Amniotic stem cell (primary cell): Measurements from ENCODE around the gene TMEM138.

Experiments
- DNase-seq: peaks from one replicate; lab custom pipeline; 2025; lab: John Stamatoyannopoulos, UW

The TMEM138 gene

DNA sequence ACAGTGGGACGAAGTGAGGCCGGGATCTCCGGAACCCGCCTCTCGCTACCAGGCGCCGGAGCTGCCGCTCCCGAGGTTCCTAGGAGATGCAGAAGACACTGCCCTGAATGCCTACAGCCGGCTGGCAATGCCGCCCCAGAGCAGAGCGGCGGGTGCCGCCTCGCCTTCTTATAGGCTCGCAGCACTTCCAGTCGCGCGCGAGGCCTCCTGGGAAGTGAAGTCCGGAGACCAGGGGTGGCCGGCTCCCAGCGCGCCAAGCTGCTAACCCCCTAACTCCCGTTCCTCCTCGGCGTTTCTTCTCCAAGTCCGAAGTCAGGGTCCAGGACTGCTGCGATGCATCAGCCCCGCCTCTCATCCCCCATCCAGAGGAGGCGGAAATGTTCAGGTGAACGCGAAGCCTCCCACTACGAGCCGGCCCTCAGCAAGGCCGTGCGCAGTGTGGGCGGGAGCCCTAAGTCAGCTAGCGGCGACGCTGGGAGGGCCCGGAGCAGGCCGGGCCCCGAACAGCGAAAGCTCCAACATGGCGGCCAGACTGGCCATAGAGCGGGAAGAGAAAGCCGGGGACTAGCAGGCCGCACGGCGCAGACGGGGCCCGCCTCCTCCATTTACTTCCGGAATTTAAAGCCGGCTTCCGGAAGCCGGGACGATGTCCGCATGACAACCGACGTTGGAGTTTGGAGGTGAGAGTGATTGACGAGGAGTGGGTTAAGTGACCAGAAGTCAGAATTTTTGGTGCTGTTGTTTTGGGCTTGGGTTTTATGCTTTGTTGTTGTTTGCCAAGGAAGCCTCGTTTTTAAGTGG, at the start of gene TMEM138, which contains the start of gene CYB561A3:
Gene TMEM138, plus strand, starts transcription at position 634 of the 801 bp plus-strand sequence. CDS start 2,017 bp downstream, outside the sequence.
Gene CYB561A3, minus strand, starts transcription at position 142 of the 801 bp plus-strand sequence. CDS start 5,169 bp downstream, outside the sequence.
- peak; percentile 91 for DNase-seq

DNA sequence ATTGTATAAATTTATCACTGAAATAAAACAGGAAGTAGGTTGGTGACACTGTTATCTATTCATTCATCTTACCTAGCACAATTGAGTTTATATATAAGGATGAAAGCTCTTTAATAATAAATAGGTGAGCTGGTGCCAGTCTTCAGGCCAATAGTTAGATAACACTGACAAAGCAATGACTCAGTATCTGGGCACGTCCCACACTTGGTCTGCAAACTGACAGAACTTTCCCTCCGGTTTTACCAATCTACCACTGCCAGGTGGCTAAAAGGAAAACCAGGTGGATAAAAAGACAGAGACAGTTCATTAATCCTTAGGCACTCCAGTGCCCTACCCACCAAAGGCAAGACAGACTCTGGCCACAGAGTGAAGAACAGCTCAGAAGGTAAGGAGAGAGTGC, 46.9 kb upstream of the TMEM138 start:
- DNase-seq = no peak

DNA sequence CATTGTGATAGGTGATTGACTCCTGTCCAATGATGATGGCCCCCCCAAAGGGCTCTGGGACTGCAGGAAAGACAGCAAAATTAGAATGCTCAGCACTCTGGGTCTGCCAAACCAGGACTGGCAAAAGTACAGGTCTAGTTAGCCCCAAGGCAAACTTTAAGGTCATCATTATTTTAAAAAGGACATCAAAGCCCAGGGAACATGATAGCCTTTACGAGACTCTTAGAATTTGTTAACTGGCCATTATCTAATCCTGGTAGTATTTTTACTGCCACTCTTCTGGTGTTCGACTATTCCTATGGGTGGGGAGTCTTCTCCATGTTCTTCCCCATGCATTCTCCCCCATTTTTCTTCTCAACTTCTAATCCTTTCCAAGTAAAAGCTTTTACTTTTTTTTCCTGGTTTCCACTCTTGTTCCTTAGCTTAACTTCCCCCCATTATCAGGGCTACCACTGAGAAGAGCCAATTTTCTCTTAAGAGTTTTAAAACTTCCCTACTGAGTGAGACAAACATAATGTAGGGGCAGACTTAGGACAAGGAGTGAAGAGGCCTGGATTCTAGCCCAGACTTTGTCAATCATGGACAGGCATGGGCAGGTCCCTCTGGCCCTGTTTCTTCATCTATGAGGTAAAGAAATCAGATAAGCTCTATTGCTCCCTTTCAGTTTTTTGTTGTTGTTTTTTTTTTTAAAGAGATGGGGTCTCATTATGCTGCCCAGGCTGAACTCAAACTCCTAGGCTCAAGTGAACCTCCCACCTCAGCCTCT, 36.3 kb upstream of the TMEM138 start:
- DNase-seq = no peak

DNA sequence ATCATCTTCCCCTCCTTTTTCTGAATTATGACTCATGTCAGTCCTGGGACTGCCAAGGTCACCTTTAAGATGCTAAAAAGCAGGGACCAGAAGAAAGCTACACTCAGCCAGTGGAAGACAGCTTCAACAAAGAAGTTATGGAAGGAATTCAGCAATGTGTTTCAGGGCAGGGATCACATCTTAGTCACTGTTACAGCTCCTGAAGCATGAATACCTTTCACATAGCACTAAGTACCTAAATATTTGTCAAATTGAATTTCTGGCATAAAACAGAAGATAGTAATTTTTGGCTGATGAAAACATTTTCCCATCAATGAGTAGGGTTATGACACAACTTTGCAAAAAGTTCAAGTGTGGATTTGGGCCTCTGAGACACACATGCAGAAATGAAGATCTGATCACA, 34.5 kb upstream of the TMEM138 start:
- DNase-seq = no peak

DNA sequence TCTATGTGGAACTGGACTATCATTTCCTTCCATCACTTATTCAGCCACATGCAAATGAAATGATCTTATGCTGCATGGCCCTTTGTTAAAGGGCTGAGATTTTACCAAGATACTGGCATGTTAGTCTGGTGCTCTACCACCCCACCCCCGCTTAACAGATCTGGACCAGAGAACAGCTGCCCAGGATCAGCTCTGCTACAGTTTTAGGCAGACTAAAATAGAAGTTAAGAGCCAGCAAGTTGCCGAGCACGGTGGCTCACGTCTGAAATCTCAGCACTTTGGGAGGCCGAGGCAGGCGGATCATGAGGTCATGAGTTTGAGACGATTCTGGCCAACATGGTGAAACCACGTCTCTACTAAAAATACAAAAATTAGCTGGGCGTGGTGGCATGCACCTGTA, 33.8 kb upstream of the TMEM138 start:
- no peak for DNase-seq

DNA sequence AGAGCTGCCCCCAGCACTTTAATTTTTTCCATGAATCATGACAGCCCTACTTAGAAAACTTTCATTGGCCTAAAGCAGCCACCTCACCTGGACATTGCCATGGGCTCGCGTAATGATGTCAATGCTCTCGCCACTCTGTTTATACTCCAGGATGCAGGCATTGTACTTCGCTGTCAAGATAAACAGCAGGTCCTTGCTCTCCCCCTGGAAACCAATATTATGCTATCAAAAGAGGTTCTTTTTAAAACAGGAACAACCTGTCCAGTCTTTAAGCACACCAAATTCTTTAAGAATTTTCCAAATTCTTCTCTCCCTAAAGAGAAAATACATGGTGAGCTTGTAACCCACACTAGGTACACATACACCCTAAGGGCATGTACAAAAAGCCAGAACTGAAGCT, 32.3 kb upstream of the TMEM138 start:
- DNase-seq = no peak

DNA sequence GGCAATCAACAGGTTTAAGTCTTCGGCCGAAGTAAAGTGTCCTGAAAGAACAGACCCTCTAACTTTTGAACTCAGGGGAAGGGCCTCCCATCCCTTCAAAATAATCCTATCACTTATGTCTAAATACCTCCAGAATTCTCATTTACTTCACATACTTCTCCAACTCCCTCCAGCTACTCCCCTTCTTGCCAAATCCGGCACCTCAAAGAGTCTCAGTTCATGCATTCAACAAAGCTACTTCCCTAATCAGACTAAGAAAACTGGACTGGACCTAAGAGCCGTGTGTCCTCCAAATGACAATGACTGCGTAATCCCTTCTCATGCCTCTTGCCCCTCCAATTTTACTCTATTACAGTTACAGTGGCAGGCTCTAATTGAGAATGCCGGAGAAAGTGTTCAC, 30.5 kb upstream of the TMEM138 start:
- no peak for DNase-seq

DNA sequence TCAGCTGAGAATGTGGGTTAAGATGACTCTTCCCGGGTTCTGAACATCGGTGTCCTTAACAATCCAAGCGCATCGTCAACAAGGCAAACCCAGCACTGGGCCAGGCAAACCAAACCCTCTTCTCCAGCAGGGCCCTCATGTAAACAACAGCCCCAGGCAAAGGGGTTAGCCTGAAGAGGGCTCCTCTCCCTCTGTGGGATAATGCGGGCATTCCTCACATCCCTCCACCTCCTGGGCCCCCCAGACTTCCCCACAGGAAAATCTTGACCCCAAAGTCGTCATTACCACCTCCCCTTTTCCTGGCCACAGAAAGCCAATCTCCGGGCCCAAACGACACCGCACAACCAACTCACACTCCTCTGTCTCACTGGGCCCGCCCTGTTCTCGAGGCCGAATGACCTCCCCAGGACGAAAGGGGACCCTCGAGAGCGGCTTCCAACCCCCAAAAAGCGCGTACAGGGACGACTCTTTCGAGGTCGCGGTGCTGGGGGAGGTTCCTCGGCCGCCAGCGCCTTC, 29.8 kb upstream of the TMEM138 start:
- no peak for DNase-seq

DNA sequence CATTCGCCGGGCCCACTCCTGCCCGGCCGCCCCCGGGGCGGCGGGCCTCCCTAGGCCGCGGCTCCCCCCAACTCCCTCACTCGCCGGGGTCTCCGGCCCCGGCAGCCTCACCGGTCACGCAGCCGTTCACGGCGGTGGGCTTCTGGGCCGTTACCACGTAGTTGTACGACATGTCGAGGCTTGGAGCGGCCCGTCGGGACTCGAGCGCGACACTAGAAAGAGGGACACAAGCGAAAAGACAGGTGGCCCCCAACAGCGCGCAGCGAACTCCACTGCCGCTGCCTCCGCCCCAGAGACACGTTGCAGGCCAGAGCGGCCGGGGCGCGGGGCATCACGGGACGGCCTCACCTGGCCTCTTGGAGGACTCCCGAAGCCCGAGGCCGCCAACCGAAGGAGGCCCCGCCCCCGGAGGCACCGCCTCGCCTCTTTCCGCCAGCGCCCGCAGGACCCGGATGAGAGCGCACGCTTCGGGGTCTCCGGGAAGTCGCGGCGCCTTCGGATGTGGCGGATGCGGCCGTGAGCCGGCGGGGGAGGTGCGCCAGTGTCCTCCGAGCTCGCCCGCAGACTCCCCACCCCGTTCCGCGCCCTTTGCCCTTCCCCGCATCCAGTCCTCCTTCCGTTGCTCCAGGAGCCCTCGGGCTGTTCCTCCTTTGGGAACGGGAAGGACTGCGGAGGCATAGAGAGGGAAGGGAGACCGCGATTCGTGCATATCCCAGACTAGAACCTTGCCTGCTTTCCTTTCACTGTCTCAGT, 29.2 kb upstream of the TMEM138 start, which contains the start of the genes DDB1 and TKFC:
Gene DDB1, minus strand, starts transcription at position 309 of the 753 bp plus-strand sequence. Its CDS starts 137 bp downstream, at position 172.
Gene TKFC, plus strand, starts transcription at position 432 of the 753 bp plus-strand sequence. CDS start 1,501 bp downstream, outside the sequence.
- DNase-seq = peak; percentile 79

DNA sequence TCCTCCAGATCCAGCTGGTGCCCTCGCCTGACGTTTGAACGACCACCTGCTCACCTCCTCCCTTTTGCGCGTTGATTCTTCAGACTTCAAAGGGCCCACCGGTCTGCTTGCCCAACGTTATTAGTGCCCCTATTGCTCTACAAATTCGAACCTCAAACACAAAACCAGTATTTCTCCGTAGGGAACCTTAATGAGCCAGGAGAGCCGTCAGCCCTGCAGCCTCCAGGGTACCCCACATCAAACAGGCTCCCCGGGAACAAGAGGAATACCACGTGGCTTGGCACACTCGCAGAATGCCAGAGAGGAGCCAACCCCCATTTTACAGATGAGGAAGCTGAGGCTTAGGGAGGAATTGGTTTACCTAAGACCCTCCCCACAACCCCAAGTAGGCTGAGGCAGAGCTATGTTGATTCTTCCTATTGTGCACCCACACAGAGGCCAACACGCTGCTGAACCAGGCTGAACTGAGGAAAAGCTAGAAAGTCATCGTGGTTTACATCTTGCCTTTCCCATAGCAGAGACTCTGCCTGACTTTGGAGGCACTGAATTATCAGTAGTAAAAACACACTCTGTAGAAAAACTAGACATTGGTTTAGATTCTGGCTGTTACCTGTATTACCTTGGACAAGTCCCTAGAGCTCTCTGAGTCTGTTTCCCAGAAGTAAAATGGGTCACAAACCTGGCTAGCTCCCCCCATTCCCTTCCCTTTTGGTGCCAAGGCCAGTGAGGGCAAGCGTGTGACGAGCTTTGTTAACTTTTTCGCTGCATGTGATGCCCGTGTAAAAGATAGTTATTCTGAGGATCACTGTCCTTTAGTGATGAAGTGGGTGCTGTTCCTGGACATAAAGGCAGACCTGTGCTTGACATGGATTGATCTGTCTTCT, 28.4 kb upstream of the TMEM138 start:
- DNase-seq = no peak

DNA sequence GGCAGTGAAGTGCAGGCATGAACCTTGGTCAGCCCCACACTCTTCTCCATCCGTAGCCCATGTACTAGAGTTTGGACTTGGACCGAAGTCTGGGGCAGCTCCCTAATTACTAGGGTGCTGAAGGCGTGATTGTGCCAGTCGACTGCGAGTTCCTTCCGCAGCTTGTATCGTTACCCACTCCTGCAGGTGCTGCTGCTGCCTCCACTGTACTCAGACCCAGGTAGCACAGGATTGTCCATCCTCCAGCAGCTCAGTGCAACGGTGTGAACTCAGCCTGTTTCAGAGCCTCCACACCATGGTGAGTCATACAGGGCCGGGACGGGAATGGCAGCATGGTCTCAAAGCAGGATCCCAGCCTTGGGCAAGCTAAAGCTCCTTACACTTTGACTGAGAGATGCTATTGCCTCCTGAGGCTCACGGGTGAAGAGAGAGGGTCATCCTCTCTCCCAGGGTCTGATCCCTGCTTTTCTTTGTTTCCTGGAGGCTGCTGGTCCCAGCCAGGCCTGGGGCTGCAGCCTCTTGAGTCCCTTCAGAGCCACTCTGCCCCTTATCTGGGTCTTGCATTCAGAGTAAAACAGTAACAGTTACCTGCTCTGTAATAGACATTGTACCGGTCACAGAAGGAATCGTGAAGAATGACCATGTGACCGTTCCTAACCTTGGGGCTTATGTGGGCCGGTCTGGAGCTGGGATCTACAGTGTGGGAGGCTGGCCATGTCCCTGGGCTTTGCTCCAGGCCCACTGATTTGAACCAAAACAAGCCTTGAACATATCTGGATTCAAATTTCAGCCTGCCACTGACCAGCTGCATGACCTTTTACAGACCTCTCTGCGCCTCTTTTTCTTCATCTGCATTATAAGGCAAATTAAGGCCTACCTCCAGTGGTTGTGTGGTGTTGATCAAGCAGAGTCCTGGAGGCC, 27.5 kb upstream of the TMEM138 start:
- DNase-seq = no peak

DNA sequence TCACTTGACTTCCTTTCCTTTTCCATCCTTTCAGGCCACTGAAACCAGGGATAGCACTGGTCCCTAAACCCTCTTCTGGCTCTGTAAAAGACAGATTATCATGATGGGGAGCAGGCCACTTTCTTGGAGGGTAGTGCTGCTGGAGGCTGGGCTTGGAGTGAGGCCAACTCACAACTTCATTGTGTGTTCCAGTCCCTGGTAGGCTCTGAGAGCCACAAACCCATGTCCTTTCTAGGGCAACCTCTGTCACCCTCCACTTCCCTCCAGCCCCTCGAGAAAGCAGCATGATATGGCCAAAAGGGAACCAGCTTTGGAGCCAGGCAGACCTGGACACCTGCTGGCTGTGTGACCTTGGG, 26.8 kb upstream of the TMEM138 start:
- DNase-seq = no peak

DNA sequence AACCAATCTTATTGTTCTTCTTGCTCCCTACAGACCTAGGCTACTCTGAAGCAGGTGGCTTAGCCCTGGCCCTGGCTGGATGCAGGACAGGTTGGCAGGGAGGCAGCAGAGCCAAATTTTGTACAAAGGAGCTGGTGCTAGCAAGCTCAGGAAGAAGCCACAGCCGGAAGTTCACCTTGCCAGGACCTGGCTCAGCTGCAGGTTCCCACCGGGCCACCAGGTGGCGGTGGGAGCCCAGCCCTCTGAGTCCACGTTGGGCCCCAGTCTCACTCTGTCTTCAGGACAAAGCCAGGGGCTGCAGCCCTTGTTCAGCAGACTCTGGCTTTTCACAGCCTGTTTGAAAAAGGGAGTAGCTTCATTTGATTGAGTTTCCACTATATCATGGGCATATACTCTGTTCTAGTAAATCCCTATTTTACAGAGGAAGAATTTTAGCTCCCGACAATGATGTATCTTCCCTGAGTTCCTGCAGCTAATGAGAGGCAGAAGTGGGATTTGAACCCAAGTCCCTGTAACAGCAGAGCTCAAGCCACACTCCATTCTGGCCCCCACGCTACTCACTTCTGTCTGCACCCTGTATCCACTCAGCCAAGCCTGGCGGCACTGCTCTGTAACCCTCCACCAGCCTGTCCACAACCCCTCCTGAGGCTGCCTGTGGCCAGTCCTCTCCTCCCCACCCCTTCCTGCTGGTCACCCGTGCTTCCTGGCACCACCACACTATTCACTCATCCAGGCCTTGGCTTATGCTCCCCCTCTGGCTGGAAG, 25.8 kb upstream of the TMEM138 start:
- peak; percentile 67 for DNase-seq

DNA sequence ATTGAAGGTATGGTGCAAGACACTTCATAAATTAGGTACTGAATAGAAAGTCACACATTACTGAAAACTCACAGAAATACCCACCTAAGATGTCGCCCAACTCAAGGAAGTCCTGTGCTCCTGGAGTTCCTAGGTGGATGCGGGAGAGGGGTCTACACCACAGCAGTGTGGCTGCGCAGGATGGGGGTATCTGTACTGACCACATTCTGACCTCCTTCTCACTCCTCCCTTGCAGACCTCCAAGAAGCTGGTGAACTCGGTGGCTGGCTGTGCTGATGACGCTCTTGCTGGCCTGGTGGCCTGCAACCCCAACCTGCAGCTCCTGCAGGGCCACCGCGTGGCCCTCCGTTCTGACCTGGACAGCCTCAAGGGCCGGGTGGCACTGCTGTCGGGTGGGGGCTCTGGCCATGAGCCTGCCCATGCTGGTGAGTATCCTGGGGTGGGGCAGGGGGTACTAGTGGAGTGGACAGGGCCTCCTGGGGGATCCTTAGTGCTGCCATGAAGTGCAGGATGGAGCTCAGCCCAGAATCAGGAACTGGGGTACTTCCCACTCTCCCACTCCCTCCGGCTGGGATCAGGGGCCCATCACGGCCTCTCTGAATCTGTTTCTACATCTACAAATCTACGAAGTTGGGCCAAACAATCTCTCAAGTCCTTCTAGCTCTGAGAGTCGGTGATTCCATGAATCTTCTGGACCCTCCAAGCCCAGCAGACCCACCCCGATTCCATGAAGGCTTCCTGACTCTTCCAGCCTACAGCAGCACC, 24.3 kb upstream of the TMEM138 start:
- DNase-seq = no peak

DNA sequence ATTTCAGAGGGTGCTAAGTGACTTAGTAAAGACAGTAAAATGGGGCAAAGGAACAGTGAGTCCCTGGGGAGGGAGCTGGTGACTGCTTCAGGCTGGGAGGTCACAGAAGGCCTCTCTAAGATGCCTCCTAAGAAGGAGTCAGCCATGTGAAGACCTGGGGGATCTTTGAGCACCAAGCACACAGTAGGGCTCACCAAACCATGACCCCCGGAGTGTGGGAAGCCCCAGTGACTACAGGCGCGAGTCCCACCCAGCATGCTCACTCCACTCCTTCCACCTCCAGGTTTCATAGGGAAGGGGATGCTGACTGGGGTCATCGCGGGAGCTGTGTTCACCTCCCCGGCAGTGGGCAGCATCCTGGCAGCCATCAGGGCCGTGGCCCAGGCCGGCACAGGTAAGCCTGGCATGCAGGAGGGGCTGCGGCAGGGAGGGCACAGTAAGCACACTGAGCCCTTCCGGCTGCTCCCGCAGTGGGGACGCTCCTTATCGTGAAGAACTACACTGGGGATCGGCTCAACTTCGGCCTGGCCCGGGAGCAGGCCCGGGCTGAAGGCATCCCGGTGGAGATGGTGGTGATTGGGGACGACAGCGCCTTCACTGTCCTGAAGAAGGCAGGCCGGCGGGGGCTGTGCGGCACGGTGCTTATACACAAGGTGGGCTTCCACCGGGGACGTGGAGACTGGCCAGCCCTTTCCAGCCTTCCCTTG, 23.2 kb upstream of the TMEM138 start:
- DNase-seq = no peak

DNA sequence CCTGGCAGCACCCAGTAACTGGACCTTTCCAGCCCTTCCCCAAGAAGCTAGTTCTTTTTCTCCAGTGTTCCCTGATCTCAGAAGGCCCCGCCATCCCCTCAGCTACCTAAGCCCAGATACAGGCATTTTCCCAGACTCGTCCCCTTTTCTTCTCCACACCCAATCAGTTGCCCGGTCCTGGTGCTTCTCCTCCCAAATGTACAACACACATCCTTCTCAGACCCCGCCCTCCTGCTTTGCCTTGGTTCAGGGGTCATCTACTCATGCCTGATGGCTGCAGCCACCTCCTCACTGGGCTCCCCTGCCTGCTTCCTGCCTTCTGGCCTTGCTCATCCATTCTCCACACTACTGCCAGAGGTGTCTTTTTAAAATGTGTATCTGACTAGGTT, 22.7 kb upstream of the TMEM138 start:
- DNase-seq = no peak

DNA sequence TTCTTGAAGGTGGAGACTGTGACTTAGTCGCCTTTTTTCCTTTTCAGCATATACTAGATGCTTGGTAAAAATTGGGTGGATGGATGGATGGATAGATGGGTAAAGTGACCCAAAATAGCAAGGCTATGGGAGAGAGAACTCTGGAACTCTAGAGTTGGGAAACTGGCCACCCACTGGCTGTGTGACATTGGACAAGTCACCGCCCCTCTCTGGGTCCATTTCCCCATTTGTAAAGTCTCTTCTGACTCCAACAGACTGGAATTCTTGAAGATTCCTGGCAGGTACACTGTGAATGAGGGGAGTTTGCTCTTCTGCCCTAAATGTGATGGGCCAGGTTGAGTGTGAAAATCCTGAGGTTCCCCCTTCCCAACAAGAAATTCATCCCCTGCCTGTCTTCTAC, 21.2 kb upstream of the TMEM138 start:
- no peak for DNase-seq

DNA sequence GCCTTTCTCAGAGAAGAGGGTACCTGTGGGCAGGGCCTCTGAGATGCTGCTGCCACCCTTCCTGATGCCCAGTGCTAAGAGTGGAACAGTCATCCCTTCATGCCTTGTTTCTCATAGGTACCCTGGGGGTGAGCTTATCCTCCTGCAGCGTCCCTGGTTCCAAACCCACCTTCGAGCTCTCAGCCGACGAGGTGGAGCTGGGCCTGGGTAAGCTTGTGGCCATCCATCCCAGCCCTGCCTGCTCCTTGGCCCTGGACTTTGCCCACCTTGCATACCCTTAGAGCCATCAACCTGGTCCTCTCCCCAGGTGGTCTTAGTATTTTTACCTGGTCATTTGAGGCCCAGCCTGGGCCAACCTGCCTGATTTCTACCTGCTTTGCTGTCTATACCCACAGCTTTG, 20.5 kb upstream of the TMEM138 start:
- DNase-seq = no peak
